Sigmoid colon (tissue), 4 donors: ENCODE measurements around the gene PWP2.

Experiments used
- EP300 ChIP-seq, 4 donors: sonication (generic); formaldehyde crosslinking; IDR thresholded peaks; one replicate each; pipeline ENCODE4 v1.6.1; 2017; ENCODE audit warnings: antibody characterized with exemption in 4 of 4
- POLR2AphosphoS5 ChIP-seq, 4 donors: sonication (generic); formaldehyde crosslinking; IDR thresholded peaks; one replicate each; pipeline ENCODE4 v1.6.1; 2017; ENCODE audit warnings: antibody characterized with exemption in 4 of 4
- TF ChIP-seq, protein P1 (sequence below), 4 experiments: fragments of 450-650 bp in 3 of 4; fragments of 200-600 bp in 1 of 4; IDR thresholded peaks; one replicate each; pipeline ENCODE4 v1.5.1; 2016 to 2019; ENCODE audit warnings: antibody characterized with exemption in 4 of 4, mild to moderate bottlenecking in 3 of 4, moderate library complexity in 2 of 4

DNA sequence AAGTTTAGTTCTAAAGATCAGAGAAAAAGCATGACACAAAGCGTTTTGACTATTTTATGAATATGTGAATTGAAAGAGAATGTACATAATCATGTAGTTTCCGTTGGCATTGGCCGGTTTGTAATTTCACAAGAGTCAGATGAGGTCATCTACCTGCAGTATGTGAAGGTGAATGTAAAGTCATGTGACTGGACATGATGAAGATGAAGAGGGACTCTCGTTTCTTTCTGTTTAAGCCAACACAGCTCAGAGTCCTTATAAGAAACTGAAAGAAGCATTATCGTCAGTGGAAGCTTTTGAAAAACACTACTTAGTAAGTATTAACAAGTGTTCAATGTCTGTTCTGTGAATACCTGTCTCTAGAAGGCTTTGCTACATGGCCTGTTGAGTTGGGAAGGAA is 30.9 kb upstream of the PWP2 start:
- TF ChIP-seq, protein P1, sequence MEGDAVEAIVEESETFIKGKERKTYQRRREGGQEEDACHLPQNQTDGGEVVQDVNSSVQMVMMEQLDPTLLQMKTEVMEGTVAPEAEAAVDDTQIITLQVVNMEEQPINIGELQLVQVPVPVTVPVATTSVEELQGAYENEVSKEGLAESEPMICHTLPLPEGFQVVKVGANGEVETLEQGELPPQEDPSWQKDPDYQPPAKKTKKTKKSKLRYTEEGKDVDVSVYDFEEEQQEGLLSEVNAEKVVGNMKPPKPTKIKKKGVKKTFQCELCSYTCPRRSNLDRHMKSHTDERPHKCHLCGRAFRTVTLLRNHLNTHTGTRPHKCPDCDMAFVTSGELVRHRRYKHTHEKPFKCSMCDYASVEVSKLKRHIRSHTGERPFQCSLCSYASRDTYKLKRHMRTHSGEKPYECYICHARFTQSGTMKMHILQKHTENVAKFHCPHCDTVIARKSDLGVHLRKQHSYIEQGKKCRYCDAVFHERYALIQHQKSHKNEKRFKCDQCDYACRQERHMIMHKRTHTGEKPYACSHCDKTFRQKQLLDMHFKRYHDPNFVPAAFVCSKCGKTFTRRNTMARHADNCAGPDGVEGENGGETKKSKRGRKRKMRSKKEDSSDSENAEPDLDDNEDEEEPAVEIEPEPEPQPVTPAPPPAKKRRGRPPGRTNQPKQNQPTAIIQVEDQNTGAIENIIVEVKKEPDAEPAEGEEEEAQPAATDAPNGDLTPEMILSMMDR (IDR thresholded peaks at IDR 0.05), result no peak
- no peak for TF ChIP-seq EP300 (IDR thresholded peaks at IDR 0.05)
- no peak for TF ChIP-seq POLR2AphosphoS5 (IDR thresholded peaks at IDR 0.05)
